ENCODE results near the gene PTCSC3.

PTCSC3 gene

DNA sequence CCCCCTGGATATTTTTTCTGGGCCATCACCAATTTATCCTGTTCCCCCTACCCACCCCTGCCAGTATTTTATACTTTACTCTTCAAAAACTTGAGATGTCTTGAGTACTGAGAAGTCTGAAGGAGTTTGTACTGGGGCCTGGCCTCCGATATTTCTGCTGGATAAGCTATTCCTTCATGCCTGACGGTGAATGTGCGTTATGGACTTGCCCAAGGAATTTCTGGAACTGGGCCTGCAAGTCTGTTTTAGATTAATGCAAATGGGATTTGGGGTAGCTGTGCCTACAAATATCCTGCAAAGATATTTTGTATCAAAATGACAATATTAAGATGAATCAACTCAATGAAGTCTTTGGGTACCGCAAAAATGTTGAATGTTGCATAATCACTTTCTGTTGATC lies at the start of gene PTCSC3:
PTCSC3 (minus strand) TSS at position 199 of the 400 bp plus-strand sequence.
- DNase-seq, result no peak

DNA sequence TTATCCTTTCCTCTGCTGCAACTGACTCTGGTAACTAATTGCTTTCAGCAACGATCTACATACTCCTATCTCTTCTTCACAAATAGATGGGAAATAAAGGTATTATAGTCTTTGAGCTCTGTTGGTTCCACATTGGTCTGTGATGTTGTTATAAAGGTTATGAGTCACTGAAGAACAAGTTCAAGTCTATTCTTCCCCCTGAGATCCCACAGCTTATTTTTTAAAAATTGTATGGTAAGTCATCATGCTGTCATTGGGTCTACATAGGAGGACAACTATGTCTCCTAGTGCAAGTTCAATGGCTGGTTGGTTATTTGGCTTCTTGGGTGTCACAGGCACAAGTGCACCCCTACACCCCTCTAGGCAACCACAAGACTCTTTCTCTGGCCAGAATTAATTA lies 49.6 kb upstream of the PTCSC3 start:
- DNase-seq, result no peak

DNA sequence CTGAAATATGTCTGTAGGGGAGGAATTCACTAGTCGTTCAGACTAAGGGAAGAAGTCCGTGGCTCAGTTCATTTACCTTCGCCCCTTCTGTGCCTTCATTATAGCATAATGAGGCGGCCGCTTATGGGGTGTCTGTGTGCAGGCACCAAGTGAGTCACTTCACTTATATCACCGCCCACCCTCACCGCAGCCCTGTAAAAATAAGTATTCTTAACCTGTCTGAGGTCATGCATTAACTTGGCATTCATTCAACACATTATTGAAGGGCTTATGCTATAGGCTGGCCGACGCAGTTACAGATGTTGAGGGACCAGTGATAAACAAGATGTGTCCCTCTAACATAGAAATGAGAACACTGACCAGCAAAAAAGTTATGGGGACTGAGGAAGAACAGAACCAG lies 47.7 kb upstream of the PTCSC3 start:
- no peak for DNase-seq

DNA sequence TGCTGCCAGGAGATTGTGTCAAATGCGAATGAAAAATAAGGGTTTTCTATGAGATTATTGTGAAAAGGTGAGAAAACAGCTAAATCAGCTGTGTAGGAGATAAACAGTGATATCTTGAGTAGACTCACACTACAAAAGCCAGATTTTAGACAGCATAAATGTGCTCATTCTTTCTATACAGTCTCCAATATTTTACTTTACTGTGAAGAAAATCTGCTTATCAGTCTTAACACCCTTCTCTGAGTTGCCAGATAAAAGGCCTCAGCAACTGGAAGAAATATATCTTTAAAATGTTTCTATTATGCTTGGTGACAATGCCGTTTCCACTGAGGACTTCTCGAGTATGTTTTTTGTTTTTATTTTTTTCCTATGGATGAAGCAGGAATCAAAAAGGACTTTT lies 47.0 kb upstream of the PTCSC3 start:
- no peak for DNase-seq

DNA sequence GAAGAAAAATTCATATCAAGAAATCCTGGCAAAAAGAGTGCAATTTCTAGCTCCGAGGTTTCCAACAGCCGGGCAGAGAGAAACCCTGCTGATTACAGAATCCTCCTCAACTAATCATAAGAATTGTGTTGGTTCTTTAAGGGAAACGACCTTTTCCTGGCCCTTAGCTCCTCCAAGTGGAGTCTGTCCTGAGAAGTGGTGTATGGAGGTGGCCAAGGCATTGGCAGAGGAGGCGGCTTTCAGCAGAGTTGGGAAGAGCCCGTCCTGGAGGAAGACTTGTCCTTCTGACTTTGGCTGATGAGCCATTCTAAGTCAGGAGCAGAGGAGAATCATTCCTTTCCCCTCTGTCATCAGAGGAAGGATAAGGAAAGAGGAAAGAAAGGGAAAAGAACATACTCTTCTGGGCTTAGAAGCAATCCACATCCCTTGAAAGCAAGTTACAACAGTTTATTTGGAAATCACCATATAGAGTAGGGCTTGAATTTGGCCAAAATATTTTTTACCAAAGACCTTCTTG lies 46.5 kb upstream of the PTCSC3 start:
- DNase-seq, result no peak

DNA sequence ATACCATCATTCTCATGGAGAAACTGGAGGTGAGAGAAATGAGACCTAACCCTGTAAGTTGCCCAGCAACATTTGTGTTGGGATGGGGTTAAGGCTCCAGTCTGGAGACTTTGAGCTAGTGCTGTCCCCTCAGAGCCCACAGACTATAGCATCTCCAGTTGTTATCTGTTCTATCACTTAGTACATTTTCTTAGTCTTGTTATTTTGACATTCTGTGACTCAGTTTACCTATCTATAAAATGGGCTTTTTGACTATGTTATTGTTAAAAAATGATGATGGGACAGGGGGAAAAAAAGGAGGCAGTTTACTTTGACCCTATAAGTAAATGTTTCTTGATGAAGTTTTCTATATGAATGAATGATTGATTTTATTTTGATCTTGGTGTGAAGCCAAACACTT lies 45.8 kb upstream of the PTCSC3 start:
- no peak for DNase-seq

DNA sequence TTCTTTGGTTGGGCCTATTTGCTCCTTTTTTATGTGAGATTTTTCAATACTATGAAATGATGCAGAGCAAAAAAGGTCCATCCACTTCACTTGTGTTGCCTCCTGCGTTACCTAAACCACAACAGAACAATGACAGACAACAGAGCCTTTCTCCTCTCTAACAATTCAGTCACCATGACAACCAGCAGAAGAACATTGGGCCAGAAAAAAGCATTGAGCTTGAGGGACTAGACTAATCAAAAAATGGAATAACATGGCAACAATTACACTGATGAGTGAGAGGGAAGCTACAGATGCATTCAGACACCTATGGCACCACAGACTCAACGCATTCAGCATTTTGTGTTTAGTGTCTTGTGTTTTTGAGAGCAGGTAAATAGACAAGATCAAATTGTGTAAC lies 44.6 kb upstream of the PTCSC3 start:
- no peak for DNase-seq

DNA sequence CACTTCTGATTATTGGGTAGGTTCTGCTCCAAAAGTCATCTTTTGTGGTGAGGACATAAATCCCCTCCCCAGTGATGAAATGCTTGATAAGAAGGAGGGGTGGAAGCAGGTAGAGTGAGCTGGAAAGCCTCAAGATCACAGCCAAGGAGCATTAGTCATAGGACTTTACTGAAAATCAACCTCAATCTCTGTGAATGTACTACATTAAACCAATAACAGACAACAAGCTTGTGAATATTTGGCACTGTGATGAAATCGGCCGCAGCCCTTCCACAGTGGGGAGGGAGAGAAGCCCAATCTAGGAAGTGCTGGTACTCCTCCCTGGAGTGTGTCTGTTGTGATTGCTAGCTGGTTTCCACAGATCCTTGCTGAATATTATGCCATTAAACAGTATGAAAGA lies 41.2 kb upstream of the PTCSC3 start:
- no peak for DNase-seq

DNA sequence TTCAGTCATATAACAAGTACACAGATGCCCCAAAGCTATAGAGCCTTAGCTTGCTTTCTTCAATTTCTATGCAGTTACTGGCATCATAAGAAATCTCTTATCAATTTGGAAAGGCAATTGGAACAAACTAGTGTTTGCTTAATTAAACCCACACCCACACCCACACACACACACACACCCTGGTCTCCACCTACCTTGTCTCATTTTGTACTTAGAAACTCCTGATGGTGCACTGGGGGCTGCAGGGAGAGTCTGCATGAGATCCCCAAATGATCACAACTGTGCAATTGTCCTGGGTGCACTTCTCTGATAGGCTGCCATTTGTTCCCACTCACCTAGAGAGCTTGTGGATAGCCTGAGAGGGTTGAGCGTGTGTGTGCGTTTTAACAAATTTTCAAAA lies 40.5 kb upstream of the PTCSC3 start:
- no peak for DNase-seq

DNA sequence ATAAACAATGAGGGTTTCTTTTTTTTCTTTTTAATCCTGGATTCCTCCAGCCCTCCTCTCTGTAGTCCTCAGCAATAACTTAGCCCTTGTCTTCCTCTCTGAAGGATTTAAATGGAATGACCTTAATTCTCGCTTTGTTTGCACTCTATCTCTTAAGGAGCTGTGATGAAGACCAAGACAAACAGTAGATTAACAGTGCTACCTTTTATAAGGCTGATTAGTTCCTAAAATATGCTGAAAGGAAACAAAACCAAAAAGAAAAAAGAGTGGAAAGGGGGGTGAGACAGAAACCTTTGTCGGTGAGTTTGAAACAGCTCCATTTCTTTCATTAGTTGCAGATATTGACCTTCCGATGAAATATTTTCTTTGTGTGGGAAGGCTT lies 38.7 kb upstream of the PTCSC3 start:
- no peak for DNase-seq

DNA sequence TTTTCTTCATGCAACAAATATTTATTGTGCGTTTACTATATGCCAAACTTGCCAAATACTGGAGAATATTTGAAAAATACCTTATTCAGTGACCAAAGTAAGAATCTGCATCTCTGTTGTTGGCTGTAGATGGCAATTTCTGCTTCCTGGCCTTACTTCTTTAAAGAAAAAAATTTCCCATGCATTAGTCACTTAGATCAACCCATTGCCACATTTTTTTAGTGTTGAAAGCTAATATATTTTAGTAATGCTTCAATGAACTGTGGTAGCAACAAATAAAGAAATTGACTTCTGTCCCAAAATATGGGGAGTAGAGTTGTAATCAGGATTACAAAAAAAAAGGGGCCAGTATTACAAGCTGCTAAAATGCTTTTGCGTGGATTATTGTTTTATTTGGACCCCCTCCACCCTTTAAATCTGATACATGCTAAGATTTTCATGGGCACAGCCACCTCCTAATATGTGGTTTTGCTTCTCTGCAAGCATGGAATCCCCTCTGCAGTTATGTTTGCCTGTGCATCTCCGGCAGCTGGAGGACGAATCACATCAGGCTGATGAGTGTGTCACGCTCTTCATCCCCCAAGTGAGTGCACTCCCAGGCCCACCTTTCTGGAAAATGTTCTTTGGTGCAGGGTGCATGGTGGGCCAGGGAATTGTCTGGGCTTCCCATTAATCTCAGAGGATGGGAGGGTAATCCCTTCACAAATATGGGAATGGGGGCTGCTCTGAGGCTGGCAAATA lies 38.1 kb upstream of the PTCSC3 start:
- no peak for DNase-seq

DNA sequence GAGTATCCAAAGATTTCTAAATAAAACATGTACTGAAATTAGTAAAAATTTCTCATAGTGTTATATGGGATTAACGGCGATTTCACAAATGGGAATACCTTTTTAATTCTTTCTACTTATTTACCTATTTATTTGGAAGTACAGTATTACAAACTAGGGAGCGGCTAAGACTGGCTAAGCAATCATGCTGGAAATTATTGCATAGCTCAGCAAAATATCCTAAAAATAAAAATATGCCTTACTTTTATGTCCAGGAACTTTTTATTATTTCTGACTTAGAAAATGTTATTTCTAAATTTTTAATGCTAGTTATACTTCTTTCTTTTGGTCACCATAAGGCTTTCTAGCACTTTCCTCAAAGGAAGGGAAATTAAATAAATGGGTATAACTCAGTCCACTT lies 36.5 kb upstream of the PTCSC3 start:
- DNase-seq, result no peak

DNA sequence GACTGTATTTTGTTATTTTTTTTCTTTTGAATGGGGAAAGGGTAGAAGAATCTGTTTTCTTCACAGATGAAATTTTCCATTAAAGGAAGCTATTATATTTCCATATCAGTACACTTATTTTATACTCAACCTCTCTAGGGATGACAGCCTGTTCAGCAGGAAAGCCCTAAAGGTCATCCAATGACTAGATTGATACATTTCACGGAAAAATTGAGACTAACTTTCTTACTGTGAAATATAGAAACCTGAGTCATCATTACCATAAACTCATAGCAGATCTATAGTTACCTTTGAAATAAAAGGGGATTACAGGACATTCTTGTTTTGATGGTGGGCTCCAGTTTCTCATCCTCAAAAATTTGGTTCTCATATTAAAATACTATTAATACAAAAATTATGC lies 36.1 kb upstream of the PTCSC3 start:
- DNase-seq, result no peak

DNA sequence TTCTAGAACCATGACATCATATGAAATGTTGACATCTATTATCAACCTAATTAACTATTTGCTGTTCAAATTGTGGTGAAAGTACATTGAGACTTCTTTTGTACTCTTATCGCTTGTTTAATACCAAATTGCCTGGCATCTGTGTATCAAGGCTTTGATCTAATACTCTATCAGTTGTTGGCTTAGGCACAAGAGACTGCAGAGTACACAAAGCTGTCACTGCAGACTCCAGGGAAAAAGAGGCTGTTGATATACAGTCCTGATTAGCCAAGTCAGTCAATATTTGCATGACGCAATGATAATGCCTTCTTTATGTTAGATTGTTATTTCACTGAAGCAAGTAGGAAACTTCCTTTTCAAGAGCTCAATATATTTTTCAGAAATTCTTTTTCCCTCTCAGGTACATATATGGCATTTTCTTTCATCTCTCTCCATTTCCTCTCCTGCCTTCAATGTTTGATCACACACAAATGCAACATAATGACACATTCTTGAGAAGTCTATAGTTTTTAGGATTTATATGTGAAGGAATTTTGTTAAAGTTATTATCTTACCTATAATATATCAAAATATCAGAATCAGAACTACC lies 32.3 kb upstream of the PTCSC3 start:
- DNase-seq, result no peak

DNA sequence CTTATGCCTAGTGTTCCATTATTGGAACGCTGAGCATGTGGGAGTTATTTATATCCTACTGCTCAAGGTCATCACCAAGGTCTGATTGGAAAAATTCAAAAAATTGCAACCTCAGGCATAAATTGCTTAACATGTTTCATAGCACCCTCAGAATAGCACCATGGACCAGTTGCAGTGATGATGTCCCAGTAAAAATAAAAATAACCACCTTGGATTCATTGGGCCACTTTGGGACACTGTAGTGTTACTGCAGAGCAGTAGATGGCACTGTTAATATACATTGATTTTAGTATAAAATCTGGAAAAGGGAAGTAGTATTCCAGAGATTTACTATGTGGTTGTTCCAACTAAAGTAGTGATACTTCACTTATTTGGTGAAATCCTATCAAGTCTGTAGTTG lies 31.0 kb upstream of the PTCSC3 start:
- no peak for DNase-seq

DNA sequence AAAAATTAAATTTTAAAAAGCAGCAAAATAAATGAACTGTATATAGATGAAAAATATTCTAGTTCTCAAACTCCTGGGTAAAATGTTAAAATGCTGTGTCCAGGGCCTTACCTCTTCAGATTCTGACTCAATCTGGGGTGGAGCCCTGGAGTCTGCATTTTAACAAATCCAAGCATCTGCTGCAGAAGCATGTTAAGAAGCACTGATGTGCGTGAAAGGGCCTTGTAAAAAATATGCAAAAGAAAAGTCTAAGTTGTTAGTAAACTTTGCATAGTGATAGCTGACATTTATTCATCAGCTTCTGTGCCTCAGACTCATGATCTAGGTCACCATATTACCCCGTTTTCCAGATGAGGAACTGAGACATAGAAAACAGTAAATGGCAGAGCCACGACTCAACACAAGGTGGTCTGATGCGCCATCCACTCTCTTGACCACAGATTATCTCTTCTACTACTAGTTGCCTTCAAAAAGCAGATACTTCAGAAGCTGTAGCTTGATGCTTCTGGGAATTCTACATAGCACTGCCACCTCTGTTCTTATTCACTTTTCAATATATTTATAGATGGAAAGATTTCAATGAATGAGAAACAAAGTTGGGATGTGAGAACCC lies 28.0 kb upstream of the PTCSC3 start:
- no peak for DNase-seq

DNA sequence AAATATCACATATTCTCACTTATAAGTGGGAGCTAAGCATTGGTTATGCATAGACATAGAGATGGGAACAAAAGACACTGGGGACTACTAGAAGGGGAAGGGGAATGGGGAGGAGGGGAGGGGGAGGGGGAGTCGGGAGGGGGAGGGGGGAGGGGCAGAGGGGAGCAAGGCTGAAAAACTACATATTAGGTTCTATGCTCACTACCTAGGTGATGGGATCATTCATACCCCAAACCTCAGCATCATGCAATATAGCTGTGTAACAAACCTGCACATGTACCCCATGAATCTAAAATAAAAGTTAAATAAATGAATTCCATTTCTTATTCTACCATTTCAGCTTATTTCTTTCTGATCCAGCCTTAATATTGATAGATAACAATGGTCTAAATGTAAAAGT lies 21.9 kb upstream of the PTCSC3 start:
- DNase-seq, result no peak

DNA sequence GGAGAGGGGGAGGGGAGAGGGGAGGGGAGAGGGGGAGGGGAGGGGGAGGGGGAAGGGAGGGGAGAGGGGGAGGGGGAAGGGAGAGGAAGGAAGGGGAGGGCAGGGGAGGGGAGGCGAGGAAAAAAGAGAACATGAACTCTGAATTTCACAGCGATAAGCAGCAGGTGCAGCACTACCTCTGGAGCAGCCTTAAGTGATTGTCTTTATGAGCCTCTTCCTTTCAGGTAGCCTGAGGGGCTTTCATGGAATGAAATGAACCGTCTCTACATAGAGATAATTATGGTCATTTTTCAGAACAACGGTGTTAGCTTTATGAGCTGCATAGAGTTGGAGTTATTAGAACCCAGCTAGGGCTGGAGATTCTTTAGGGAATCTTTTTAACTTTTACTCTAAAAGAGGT lies 18.1 kb upstream of the PTCSC3 start:
- DNase-seq, result no peak

DNA sequence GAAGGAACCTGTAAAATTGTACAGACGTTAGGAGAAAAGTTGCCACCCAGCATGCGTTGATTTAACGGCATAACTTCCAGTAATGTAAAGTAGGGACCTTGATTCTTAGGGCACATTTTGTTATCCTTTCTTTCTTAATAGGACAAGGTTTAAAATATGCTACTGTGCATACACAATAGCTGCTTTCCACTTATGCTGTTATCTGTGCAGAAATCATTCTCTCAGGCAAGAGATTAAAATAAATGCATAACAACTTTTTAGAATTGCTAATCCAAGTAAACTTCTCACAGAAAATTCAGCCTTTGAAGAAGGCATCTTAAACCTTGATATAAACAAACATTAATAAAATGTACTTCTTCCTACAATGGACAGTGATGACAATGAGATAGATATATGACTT lies 16.0 kb upstream of the PTCSC3 start:
- DNase-seq, result no peak

DNA sequence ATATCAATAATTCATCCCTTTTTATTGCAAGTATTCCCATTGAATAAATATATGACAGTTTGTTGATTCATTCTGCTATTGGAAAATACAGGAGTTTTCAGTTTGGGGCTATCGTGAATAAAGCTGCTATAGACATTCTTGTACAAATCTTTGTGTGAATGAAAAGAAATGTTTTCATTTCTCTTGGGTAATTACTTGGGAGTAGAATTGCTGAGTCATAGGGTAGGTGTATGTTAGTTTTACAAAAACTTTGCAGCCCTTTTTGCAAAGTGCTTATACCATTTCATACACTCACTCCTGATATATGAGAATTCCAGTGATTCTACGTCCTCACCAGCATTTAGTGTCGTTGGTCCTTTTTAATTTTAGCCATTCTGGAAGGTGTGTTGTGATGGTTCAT lies 6.9 kb upstream of the PTCSC3 start:
- DNase-seq, result no peak

DNA sequence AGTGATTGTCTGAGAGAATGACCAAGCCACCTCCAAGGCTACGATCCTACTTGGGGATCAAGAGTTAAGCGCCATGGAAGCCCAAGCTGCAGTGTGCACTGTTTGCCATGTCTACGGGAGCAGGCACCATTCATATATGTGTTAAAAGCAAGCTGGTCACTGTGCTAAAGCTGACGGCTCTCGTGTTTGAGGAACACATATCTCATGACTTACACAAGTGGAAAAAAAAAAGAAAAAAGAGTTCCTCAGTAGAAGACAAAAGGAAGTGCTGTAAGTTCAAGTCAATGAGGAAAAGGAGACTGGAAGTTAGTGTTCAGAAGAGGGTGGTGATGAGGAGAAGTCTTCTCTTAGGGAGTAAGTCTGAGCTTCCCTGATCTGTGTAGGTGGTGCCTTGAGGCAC lies 4.9 kb upstream of the PTCSC3 start:
- no peak for DNase-seq

DNA sequence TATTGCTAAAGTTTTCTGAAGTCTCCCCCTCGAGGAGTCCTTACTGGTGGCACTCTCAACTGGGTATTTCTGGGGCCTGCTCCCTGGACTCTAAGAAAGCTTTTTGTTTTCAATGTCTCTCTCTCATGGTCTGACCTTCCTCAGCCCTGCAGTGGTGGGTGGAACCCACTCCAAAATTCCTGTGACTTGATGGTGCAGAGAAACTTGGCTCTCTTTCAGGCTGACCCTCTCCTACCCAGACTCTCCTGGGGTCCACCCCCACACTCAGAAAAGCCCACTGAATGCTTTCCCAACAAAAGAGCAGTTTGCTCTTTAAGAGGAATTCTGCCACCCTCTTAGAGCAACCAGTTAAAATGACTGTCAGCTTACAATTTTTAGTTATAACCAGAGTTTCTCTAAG lies 967 bp upstream of the PTCSC3 start:
- DNase-seq, result no peak

DNA sequence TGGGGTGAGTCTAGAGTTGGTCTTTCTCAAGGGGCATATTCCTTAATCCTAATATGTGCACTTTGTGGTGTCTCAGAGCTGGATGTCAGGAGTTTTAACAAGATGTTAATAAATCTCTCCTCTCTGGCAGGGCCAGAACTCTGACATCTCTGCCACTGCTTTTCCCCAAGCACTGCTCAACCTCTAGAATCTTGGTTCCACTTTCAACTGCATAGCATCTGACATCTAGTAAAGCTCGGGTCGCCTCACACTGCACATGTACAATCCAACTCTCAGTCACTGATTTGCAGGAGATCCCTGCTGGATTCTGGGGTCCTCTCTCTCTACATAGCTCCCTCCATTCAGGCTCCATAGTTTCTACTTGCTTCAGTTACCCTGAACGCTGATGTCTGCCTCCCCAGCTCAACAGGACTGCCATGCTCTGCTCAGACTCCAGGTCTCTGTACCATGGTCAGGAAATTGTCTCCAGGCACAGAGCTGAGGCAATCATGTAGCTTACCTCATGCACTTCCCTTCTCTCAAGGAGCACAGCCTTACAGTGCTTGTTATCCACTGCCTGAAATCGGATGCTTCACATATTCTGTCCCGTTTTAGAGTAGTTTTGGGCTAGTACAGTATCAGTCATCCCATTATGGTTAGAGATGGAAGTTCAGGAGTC lies 1.6 kb downstream of the PTCSC3 start:
- DNase-seq, result no peak

DNA sequence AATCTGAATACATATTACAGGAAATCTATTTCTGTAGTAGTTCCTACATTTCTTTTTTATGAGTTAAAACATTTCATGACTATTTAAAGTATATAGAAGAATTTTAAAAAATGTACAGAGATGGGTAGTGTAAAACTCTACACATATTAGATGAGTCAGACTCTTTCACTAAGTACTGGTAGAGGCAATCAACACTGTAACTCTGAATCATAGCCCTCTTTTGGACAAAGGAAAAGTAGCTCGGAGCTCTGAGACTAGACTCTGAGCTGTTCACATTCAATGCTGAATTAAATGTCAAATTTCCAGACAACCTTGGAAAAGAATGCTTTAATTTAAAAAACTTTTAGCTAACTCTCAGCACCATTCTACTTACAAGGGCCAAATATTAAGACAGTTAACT lies 3.4 kb downstream of the PTCSC3 start:
- no peak for DNase-seq
